Retinal pigment epithelial cell (primary cell): ENCODE data around the gene PAQR8.

Source experiments
- DNase-seq: peaks from one replicate; pipeline ENCODE4 v3.0.0-alpha.2; 2010; ENCODE audit warnings: low read depth
- H3K4me3 ChIP-seq: 2 replicates; pipeline ENCODE4 v1.5.1; 2011; ENCODE audit warnings: mild to moderate bottlenecking, low read length, control low read depth, moderate library complexity
- CTCF ChIP-seq: conservative IDR thresholded peaks from 2 replicates; pipeline ENCODE4 v1.5.1; 2011; ENCODE audit warnings: low read depth, low read length, control low read depth, inconsistent platforms

The PAQR8 gene

GRCh38 chr6:52407467-52407866 lies 45.5 kb downstream of the PAQR8 start:
- H3K4me3 ChIP-seq, result no peak overlapping the region
- DNase-seq, result no peak
- TF ChIP-seq CTCF, result peak; percentile 67

GRCh38 chr6:52409499-52409898 lies 47.5 kb downstream of the PAQR8 start:
- DNase-seq, result no peak
- no peak overlapping the region for H3K4me3 ChIP-seq
- no peak for TF ChIP-seq CTCF

- no peak overlapping the region for H3K4me3 ChIP-seq
- no peak for DNase-seq
- TF ChIP-seq CTCF, result no peak
These were observed 49.0 kb downstream of the PAQR8 start for GRCh38 chr6:52410979-52411378.

- no peak for DNase-seq
- no peak overlapping the region for H3K4me3 ChIP-seq
- TF ChIP-seq CTCF, result no peak
These were observed 50.0 kb downstream of the PAQR8 start for GRCh38 chr6:52411911-52412310.

- DNase-seq, result no peak
- TF ChIP-seq CTCF, result no peak
- H3K4me3 ChIP-seq, result no peak overlapping the region
These were observed 53.4 kb downstream of the PAQR8 start for GRCh38 chr6:52415333-52415732.

GRCh38 chr6:52415917-52416628 lies 54.1 kb downstream of the PAQR8 start:
- TF ChIP-seq CTCF, result no peak
- no peak overlapping the region for H3K4me3 ChIP-seq
- no peak for DNase-seq

- DNase-seq, result no peak
- no peak overlapping the region for H3K4me3 ChIP-seq
- TF ChIP-seq CTCF, result peak; percentile 76
These were observed 54.7 kb downstream of the PAQR8 start for GRCh38 chr6:52416629-52417151.
